ENCODE measurements around the gene PPP2R1A. TPM values are rescaled to one million over a fixed set of nuclear protein-coding genes. Genes with fewer than 3 reads are reported as not detected.

PPP2R1A gene
- total RNA-seq, 2 experiments from 2014 or later, result 151 to 157 TPM

- H3K9me3 ChIP-seq (ENCODE audit: control insufficient read depth in 1 of 2, insufficient read depth in 1 of 2, low read length in 2 of 2), result peaks cover 11 to 16% of the 10 kb centered on the region in 2 experiments
- POLR2A ChIA-PET, result interaction anchor here (0.7 to 1.6 kb wide), 5 partner anchors 10 to 466 kb away, joined by 3 to 6 read pairs (median 3); partner anchors contain the start of genes PPP2R1A and ZNF836
- H3K9me3 Mint-ChIP-seq, result peaks cover 8% of the 10 kb centered on the region
- H3K4me1 Mint-ChIP-seq (ENCODE audit: low read depth), result peaks cover 46% of the 10 kb centered on the region
- intact Hi-C loops (cut with DNase I, micrococcal nuclease), result loop anchor here (1.0 to 10.0 kb wide), 6 partner anchors 27 to 367 kb away; partner anchors contain the start of genes PPP2R1A (in 2 of the 2) and ZNF480 (in 1 of the 2)
- ATAC-seq (ENCODE audit: poor library complexity), result peak; percentile 98
- H3K36me3 Mint-ChIP-seq (ENCODE audit: low read depth), result peaks cover 52% of the 10 kb centered on the region
- H3K27ac ChIP-seq (ENCODE audit: low read depth in 1 of 2, low read length in 2 of 2), result peak within 1 kb of the TSS; percentile 95 to 97
- H3K4me3 ChIP-seq (ENCODE audit: low read length), result peak within 1 kb of the TSS; percentile 100
- peaks cover 38% of the 10 kb centered on the region for H3K4me1 ChIP-seq (ENCODE audit: insufficient read depth, low read length)
- TF ChIP-seq, protein P1, sequence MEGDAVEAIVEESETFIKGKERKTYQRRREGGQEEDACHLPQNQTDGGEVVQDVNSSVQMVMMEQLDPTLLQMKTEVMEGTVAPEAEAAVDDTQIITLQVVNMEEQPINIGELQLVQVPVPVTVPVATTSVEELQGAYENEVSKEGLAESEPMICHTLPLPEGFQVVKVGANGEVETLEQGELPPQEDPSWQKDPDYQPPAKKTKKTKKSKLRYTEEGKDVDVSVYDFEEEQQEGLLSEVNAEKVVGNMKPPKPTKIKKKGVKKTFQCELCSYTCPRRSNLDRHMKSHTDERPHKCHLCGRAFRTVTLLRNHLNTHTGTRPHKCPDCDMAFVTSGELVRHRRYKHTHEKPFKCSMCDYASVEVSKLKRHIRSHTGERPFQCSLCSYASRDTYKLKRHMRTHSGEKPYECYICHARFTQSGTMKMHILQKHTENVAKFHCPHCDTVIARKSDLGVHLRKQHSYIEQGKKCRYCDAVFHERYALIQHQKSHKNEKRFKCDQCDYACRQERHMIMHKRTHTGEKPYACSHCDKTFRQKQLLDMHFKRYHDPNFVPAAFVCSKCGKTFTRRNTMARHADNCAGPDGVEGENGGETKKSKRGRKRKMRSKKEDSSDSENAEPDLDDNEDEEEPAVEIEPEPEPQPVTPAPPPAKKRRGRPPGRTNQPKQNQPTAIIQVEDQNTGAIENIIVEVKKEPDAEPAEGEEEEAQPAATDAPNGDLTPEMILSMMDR (IDR thresholded peaks at IDR 0.05), result no peak
- H3K27me3 ChIP-seq (ENCODE audit: control insufficient read depth in 1 of 2, insufficient read depth in 2 of 2, low read length in 2 of 2), result no peaks in the 10 kb centered on the region
- peak; percentile 93 to 99 (median 97) for DNase-seq
- CTCF ChIA-PET, result no interaction called here
- H3K27me3 Mint-ChIP-seq, result no peaks in the 10 kb centered on the region
- H3K4me3 Mint-ChIP-seq, result peak within 1 kb of the TSS; percentile 97
- H3K36me3 ChIP-seq (ENCODE audit: insufficient read depth, low read length), result peaks cover 27% of the 10 kb centered on the region
- H3K27ac Mint-ChIP-seq, result peak within 1 kb of the TSS; percentile 90
Measured at GRCh38 chr19:52269338-52270261, 79.7 kb downstream of the PPP2R1A start, which contains the start of gene ZNF766. Gene ZNF766, plus strand, starts transcription at chr19:52269587. Its CDS starts 27 bp downstream, at chr19:52269614.

DNA sequence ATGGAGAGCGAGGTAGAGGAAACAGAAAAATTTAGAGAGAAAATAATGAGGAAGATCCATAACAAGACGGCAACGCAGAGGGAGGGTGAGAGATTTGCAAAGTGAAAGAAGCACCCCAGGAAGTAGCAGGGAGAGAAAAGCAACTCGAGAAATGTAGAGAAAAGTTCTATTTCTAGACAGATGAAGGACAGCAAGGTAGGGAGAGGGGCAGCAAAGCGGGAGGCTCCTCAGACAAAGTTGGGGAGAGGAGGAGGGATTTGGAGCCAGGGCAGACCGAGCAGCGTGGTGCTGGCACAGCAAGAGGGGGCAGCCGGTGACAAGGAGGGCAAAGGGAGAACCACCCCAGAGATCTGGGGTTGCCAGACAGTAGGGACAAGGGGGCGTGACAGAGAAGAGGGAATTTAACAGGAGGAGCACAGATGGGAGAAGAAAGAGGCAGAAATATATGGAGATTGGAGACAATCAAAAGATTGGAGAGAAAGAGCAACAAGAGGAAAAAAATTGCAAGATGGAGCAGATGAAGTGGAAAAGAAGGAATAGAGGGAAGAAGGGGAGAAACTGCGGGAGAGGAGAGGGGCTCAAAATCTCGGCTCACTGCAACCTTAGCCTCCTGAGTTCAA lies 80.5 kb downstream of the PPP2R1A start:
- Histone ChIP-seq H3K27me3 (ENCODE audit: control insufficient read depth in 1 of 2, insufficient read depth in 2 of 2, low read length in 2 of 2) (no peaks in the 10 kb centered on the region), H3K9me3 (ENCODE audit: control insufficient read depth in 1 of 2, insufficient read depth in 1 of 2, low read length in 2 of 2) (peaks cover 14 to 17% of the 10 kb centered on the region in 2 experiments), H3K4me3 (ENCODE audit: low read length) (peak overlapping the region; percentile 100), H3K4me1 (ENCODE audit: insufficient read depth, low read length) (peaks cover 39% of the 10 kb centered on the region), H3K36me3 (ENCODE audit: insufficient read depth, low read length) (peaks cover 27% of the 10 kb centered on the region), H3K27ac (ENCODE audit: low read depth in 1 of 2, low read length in 2 of 2) (peak overlapping the region; percentile 95 to 97)
- POLR2A ChIA-PET, result interaction anchor here (1.0 to 1.6 kb wide), 3 partner anchors 9 to 465 kb away, joined by 3 to 6 read pairs (median 4); partner anchors contain the start of gene PPP2R1A
- peak overlapping the region; percentile 90 for H3K27ac Mint-ChIP-seq
- intact Hi-C loops (cut with DNase I, micrococcal nuclease), result no loop called here
- DNase-seq, result peak in 5 of 14 experiments; percentile 0 to 27 (median 4)
- H3K27me3 Mint-ChIP-seq, result no peaks in the 10 kb centered on the region
- H3K4me3 Mint-ChIP-seq, result peak overlapping the region; percentile 97
- peaks cover 60% of the 10 kb centered on the region for H3K36me3 Mint-ChIP-seq (ENCODE audit: low read depth)
- TF ChIP-seq, protein P1 (IDR thresholded peaks at IDR 0.05), result no peak
- CTCF ChIA-PET, result no interaction called here
- ATAC-seq (ENCODE audit: poor library complexity), result no peak
- peaks cover 48% of the 10 kb centered on the region for H3K4me1 Mint-ChIP-seq (ENCODE audit: low read depth)
- H3K9me3 Mint-ChIP-seq, result peaks cover 8% of the 10 kb centered on the region

DNA sequence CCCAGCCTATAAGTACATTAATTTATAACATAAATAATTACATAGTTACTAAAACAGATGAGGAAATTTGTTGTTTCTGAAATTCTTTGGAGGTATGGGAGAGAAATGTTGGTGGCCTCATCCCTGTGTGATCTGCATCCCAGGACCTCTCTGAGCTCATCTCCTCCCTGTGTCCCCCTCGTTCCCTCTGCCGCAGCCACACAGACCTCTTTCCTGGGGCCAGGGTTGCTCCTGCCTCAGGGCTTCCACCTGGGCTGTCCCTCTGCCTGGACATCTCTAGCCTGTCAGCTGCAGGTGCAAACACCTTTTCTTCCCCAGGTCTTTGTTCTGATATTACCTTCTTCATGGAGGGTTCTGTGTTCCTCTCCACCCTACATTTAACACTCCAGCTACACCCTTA lies 83.4 kb downstream of the PPP2R1A start:
- peaks cover 36 to 38% of the 10 kb centered on the region in 2 experiments for H3K9me3 ChIP-seq (ENCODE audit: control insufficient read depth in 1 of 2, insufficient read depth in 1 of 2, low read length in 2 of 2)
- POLR2A ChIA-PET, result no interaction called here

More for the DNA sequence above, 83.4 kb downstream of the PPP2R1A start:
- no peaks in the 10 kb centered on the region for H3K27me3 ChIP-seq (ENCODE audit: control insufficient read depth in 1 of 2, insufficient read depth in 2 of 2, low read length in 2 of 2)
- H3K4me1 ChIP-seq (ENCODE audit: insufficient read depth, low read length), result peaks cover 44% of the 10 kb centered on the region
- ATAC-seq (ENCODE audit: poor library complexity) (no peak), DNase-seq (no peak)
- intact Hi-C loops (cut with DNase I, micrococcal nuclease), result no loop called here
- H3K36me3 Mint-ChIP-seq (ENCODE audit: low read depth), result peaks cover 89% of the 10 kb centered on the region
- TF ChIP-seq, protein P1 (IDR thresholded peaks at IDR 0.05), result no peak
- H3K4me1 Mint-ChIP-seq (ENCODE audit: low read depth), result peaks cover 50% of the 10 kb centered on the region
- no peak overlapping the region for H3K4me3 ChIP-seq (ENCODE audit: low read length)
- H3K9me3 Mint-ChIP-seq, result peaks cover 10% of the 10 kb centered on the region
- peak overlapping the region; percentile 7 for H3K27ac Mint-ChIP-seq
- H3K27ac ChIP-seq (ENCODE audit: low read depth in 1 of 2, low read length in 2 of 2), result no peak overlapping the region
- peak overlapping the region; percentile 56 for H3K4me3 Mint-ChIP-seq
- CTCF ChIA-PET, result no interaction called here
- H3K27me3 Mint-ChIP-seq, result no peaks in the 10 kb centered on the region
- peaks cover 44% of the 10 kb centered on the region for H3K36me3 ChIP-seq (ENCODE audit: insufficient read depth, low read length)
